ENCODE data around the gene CCBE1. TPM values are rescaled to one million over a fixed set of nuclear protein-coding genes. Genes with fewer than 3 reads are reported as not detected.

Gene CCBE1
- total and polyA plus RNA-seq, 2 of the 4 experiments (the other 2 are of a cell fraction): 64.8 to 148 TPM

GRCh38 chr18:59566533-59566971 is 130.7 kb downstream of the CCBE1 start:
- no peak overlapping the region for H4K91ac ChIP-seq (ENCODE audit: insufficient read depth, low read depth, low read length)
- no peak overlapping the region for H3K56ac ChIP-seq (ENCODE audit: extremely low read depth, insufficient read depth, low read length)
- no peak overlapping the region for H2AK5ac ChIP-seq (ENCODE audit: low read depth, low read length)
- no peak overlapping the region; the same call in 1 of the 2 replicates for H4K5ac ChIP-seq (ENCODE audit: low read depth, low read length)
- H3K4me3 ChIP-seq (ENCODE audit: insufficient read depth, low read depth, low read length): no peak overlapping the region
- POLR2A ChIA-PET (ENCODE audit: unreplicated experiment): no interaction called here
- peaks cover 4% of the 10 kb centered on the region; the same call in 1 of the 2 replicates for H3K9me1 ChIP-seq (ENCODE audit: insufficient read depth, low read length)
- intact Hi-C loops (cut with micrococcal nuclease): no loop called here
- H3K9ac ChIP-seq (ENCODE audit: low read depth, low read length): no peak overlapping the region
- ATAC-seq (ENCODE audit: low read depth): peak; percentile 76
- no peak overlapping the region; the same call in 1 of the 2 replicates for H3K23ac ChIP-seq (ENCODE audit: low read depth, low read length)
- H2AK9ac ChIP-seq (replicated peaks; ENCODE audit: low read depth, low read length, poor library complexity): no peak overlapping the region
- peaks cover 13% of the 10 kb centered on the region for H4K20me1 ChIP-seq (ENCODE audit: insufficient read depth, low read length)
- no peak overlapping the region for H2BK15ac ChIP-seq (ENCODE audit: low read depth, low read length)
- WGBS, 2 experiments (ENCODE audit: extremely low coverage in 2 of 2, insufficient read length in 1 of 2): no CpG with 5 or more reads among the region's 4 CpGs
- H3K9me3 ChIP-seq (ENCODE audit: control insufficient read depth, insufficient read depth, low read length): no peaks in the 10 kb centered on the region
- H3K79me1 ChIP-seq (ENCODE audit: low read depth in 1 of 2, low read length in 2 of 2): peaks cover 29 to 63% of the 10 kb centered on the region in 2 experiments
- H3K14ac ChIP-seq (replicated peaks; ENCODE audit: low read depth, low read length): no peak overlapping the region
- no peak overlapping the region for H2BK120ac ChIP-seq (ENCODE audit: low read depth, low read length)
- H3K4me2 ChIP-seq (ENCODE audit: low read depth, low read length): peak overlapping the region; percentile 78
- no peaks in the 10 kb centered on the region for H3K27me3 ChIP-seq (ENCODE audit: control insufficient read depth, insufficient read depth, low read length)
- peak; percentile 82 for DNase-seq
- peak overlapping the region; percentile 60; the same call in 1 of the 2 replicates for H3K27ac ChIP-seq (ENCODE audit: insufficient read depth, low read length)
- no TSS peak for BruUV-seq (replicated peaks)
- peak overlapping the region; percentile 66; the same call in 1 of the 2 replicates for H3K18ac ChIP-seq (ENCODE audit: low read depth, low read length)
- H3K4ac ChIP-seq (ENCODE audit: low read depth, low read length): no peak overlapping the region
- H2AFZ ChIP-seq (replicated peaks; ENCODE audit: low read length, poor library complexity): no peak overlapping the region
- H4K8ac ChIP-seq (ENCODE audit: low read depth in 2 of 2, low read length in 2 of 2): no peak overlapping the region
- no peak overlapping the region for H2BK5ac ChIP-seq (ENCODE audit: low read depth, low read length, poor library complexity, severe bottlenecking)
- no peak overlapping the region for H2BK20ac ChIP-seq (ENCODE audit: low read depth, low read length)
- CTCF ChIA-PET: interaction anchor here (0.9 to 1.7 kb wide), 3 partner anchors 10 to 22 kb away, joined by 3 to 8 read pairs (median 3); no protein-coding TSS in a partner anchor
- in situ Hi-C loops (cut with MboI; ENCODE audit: low sequenced_read_pairs): no loop called here
- TF ChIP-seq MAZ (IDR thresholded peaks at IDR 0.05; ENCODE audit: borderline replicate concordance, low read depth, low read length) (no peak), CEBPB (IDR thresholded peaks at IDR 0.05; ENCODE audit: low read depth, low read length) (peak; percentile 16; the same call in 1 of the 2 replicates), BHLHE40 (IDR thresholded peaks at IDR 0.05; ENCODE audit: low read depth, low read length) (no peak)
- dilution Hi-C loops (cut with HindIII; ENCODE audit: low sequenced_read_pairs, unreplicated experiment): no loop called here
- peaks cover 17% of the 10 kb centered on the region; the same call in 1 of the 2 replicates for H3K4me1 ChIP-seq (ENCODE audit: control insufficient read depth, insufficient read depth, low read length)
- no peaks in the 10 kb centered on the region for H3K36me3 ChIP-seq (ENCODE audit: control insufficient read depth, insufficient read depth, low read length)

Data from IMR-90 (cell line).